ENCODE measurements around the gene PDE4B.

The PDE4B gene

GRCh38 chr1:66262208-66262963 is 469.7 kb downstream of the PDE4B start:
- no peak for DNase-seq (ENCODE audit: low spot score)
- in situ Hi-C loops (cut with MboI; ENCODE audit: low sequenced_read_pairs, unreplicated experiment): loop anchor here (25.0 kb wide), 1 partner anchor 475 kb away; no protein-coding TSS in a partner anchor
- TF ChIP-seq CTCF (IDR thresholded peaks at IDR 0.05; ENCODE audit: borderline replicate concordance, control extremely low read depth, extremely low read depth, insufficient read depth, missing control alignments): no peak

- no peak for TF ChIP-seq CTCF (IDR thresholded peaks at IDR 0.05; ENCODE audit: borderline replicate concordance, control extremely low read depth, extremely low read depth, insufficient read depth, missing control alignments)
- DNase-seq (ENCODE audit: low spot score): no peak
- in situ Hi-C loops (cut with MboI; ENCODE audit: low sequenced_read_pairs, unreplicated experiment): loop anchor here (25.0 kb wide), 1 partner anchor 472 kb away; no protein-coding TSS in a partner anchor
Measured at GRCh38 chr1:66265268-66265667, 472.6 kb downstream of the PDE4B start.

- no peak for DNase-seq (ENCODE audit: low spot score)
- in situ Hi-C loops (cut with MboI; ENCODE audit: low sequenced_read_pairs, unreplicated experiment): loop anchor here (25.0 kb wide), 1 partner anchor 472 kb away; no protein-coding TSS in a partner anchor
- no peak for TF ChIP-seq CTCF (IDR thresholded peaks at IDR 0.05; ENCODE audit: borderline replicate concordance, control extremely low read depth, extremely low read depth, insufficient read depth, missing control alignments)
Measured at GRCh38 chr1:66265796-66266195, 473.1 kb downstream of the PDE4B start.

- no peak for TF ChIP-seq CTCF (IDR thresholded peaks at IDR 0.05; ENCODE audit: borderline replicate concordance, control extremely low read depth, extremely low read depth, insufficient read depth, missing control alignments)
- no peak for DNase-seq (ENCODE audit: low spot score)
- in situ Hi-C loops (cut with MboI; ENCODE audit: low sequenced_read_pairs, unreplicated experiment): loop anchor here (25.0 kb wide), 1 partner anchor 471 kb away; no protein-coding TSS in a partner anchor
Measured at GRCh38 chr1:66266350-66266749, 473.7 kb downstream of the PDE4B start.

GRCh38 chr1:66266756-66267155 is 474.1 kb downstream of the PDE4B start:
- no peak for DNase-seq (ENCODE audit: low spot score)
- in situ Hi-C loops (cut with MboI; ENCODE audit: low sequenced_read_pairs, unreplicated experiment): loop anchor here (25.0 kb wide), 1 partner anchor 471 kb away; no protein-coding TSS in a partner anchor
- no peak for TF ChIP-seq CTCF (IDR thresholded peaks at IDR 0.05; ENCODE audit: borderline replicate concordance, control extremely low read depth, extremely low read depth, insufficient read depth, missing control alignments)

- TF ChIP-seq CTCF (IDR thresholded peaks at IDR 0.05; ENCODE audit: borderline replicate concordance, control extremely low read depth, extremely low read depth, insufficient read depth, missing control alignments): no peak
- no peak for DNase-seq (ENCODE audit: low spot score)
- in situ Hi-C loops (cut with MboI; ENCODE audit: low sequenced_read_pairs, unreplicated experiment): loop anchor here (25.0 kb wide), 1 partner anchor 470 kb away; no protein-coding TSS in a partner anchor
Measured at GRCh38 chr1:66267201-66267940, 474.7 kb downstream of the PDE4B start.

All from GM13976 (cell line).